HL-60 (cell line): Measurements from ENCODE around the gene ZSCAN5A.

Experiments used
- DNase-seq, 2 experiments: peaks; one replicate each; pipeline ENCODE4 v3.0.0-alpha.2; 2010 to 2020; ENCODE audit warnings: low read depth in 1 of 2, low spot score in 1 of 2
- H3K27ac ChIP-seq: fragments of 250-450 bp; sonication (Bioruptor Pico); replicated peaks from 2 replicates; pipeline ENCODE4 v1.5.1; 2020; ENCODE audit warnings: mild to moderate bottlenecking, moderate library complexity
- H3K27me3 ChIP-seq: fragments of 250-450 bp; sonication (Bioruptor Pico); 2 replicates; pipeline ENCODE4 v1.5.1; 2021; ENCODE audit warnings: mild to moderate bottlenecking, moderate library complexity; ENCODE audit not compliant: insufficient read depth, poor library complexity, severe bottlenecking
- H3K4me3 ChIP-seq: replicated peaks from 2 replicates; pipeline ENCODE4 v1.5.1; 2011; ENCODE audit warnings: mild to moderate bottlenecking, control low read depth, low read length; ENCODE audit not compliant: insufficient read depth
- GABPA ChIP-seq: IDR thresholded peaks from 2 replicates; pipeline ENCODE4 v1.6.1; 2012; ENCODE audit warnings: low read depth
- POLR2AphosphoS5 ChIP-seq: IDR thresholded peaks from 2 replicates; pipeline ENCODE4 v1.6.1; 2012; ENCODE audit warnings: low read depth
- REST ChIP-seq: IDR thresholded peaks from 2 replicates; pipeline ENCODE4 v1.6.1; 2012; ENCODE audit warnings: low read depth; ENCODE audit not compliant: insufficient replicate concordance
- SPI1 ChIP-seq: IDR thresholded peaks from 2 replicates; pipeline ENCODE4 v1.6.1; 2012; ENCODE audit warnings: low read depth, mild to moderate bottlenecking, borderline replicate concordance
- TF ChIP-seq, protein P1 (sequence below): IDR thresholded peaks from one replicate; pipeline ENCODE4 v1.5.1; 2011; ENCODE audit warnings: low read length, control low read depth, inconsistent platforms; ENCODE audit not compliant: insufficient read depth

Gene ZSCAN5A

GRCh38 chr19:56316728-56317127 is 2.1 kb upstream of the ZSCAN5A start:
- no peak for DNase-seq
- H3K4me3 ChIP-seq, result no peak overlapping the region
- no peaks in the 10 kb centered on the region for H3K27me3 ChIP-seq
- no peak for TF ChIP-seq SPI1
- no peak for TF ChIP-seq GABPA
- no peak for TF ChIP-seq POLR2AphosphoS5
- TF ChIP-seq, protein P1, sequence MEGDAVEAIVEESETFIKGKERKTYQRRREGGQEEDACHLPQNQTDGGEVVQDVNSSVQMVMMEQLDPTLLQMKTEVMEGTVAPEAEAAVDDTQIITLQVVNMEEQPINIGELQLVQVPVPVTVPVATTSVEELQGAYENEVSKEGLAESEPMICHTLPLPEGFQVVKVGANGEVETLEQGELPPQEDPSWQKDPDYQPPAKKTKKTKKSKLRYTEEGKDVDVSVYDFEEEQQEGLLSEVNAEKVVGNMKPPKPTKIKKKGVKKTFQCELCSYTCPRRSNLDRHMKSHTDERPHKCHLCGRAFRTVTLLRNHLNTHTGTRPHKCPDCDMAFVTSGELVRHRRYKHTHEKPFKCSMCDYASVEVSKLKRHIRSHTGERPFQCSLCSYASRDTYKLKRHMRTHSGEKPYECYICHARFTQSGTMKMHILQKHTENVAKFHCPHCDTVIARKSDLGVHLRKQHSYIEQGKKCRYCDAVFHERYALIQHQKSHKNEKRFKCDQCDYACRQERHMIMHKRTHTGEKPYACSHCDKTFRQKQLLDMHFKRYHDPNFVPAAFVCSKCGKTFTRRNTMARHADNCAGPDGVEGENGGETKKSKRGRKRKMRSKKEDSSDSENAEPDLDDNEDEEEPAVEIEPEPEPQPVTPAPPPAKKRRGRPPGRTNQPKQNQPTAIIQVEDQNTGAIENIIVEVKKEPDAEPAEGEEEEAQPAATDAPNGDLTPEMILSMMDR, result no peak
- no peak for TF ChIP-seq REST
- 0 out of 2 replicates have a peak overlapping the region, but pooled peaks have one; percentile 3 for H3K27ac ChIP-seq

DNA sequence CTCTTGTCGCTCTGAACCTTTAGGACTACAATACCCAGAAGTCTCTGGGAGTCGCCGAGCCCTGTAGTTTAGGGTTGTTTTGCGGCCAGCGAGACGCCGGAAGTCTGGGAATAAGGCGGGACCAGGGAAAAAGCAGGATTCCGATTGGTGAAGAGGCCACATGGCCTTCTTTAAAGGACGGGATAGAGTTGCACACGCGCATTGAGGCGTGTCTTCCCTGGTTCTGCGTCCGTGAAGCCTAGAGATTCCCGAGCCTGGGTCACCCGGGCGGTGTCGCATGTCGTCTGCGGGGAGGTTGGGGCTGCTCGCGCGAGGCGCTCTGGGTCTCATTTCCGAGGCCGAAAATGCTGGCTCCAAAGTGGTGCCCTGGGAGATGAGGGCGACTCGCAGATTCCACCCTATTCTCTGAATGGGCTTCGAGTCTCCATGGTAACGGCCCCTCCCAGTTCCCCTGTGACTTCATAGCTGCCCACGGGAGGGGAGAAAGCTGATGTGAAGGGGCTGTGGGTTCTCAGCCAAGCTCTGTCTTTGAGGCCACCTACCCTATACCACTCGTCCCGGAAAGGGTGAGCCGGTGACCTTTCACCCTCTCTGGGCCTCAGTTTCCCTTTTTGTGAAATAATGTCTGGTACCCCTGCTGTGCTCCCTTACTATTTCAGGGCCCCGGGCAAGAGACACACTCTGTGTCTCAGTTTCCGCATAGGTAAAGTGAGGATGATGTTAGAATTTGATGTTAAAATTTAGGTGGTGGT is 614 bp upstream of the ZSCAN5A start:
- TF ChIP-seq SPI1, result peak; percentile 50; the same call in 1 of the 2 replicates
- TF ChIP-seq GABPA, result peak; percentile 62; the same call in 1 of the 2 replicates
- TF ChIP-seq, protein P1, result no peak
- 0 out of 2 replicates have a peak, but pooled peaks have one; percentile 27 for TF ChIP-seq POLR2AphosphoS5
- no peak for TF ChIP-seq REST
- peak; percentile 97 for DNase-seq
- no peaks in the 10 kb centered on the region for H3K27me3 ChIP-seq
- peak overlapping the region; percentile 96 for H3K27ac ChIP-seq
- peak overlapping the region; percentile 83 for H3K4me3 ChIP-seq

GRCh38 chr19:56314018-56314380 is 640 bp downstream of the ZSCAN5A start:
- TF ChIP-seq REST, result no peak
- no peak for TF ChIP-seq SPI1
- no peak for TF ChIP-seq GABPA
- TF ChIP-seq POLR2AphosphoS5, result no peak
- TF ChIP-seq, protein P1, result no peak
- H3K27ac ChIP-seq, result peak overlapping the region; percentile 96
- H3K4me3 ChIP-seq, result peak overlapping the region; percentile 60
- H3K27me3 ChIP-seq, result no peaks in the 10 kb centered on the region
- DNase-seq, result peak in 1 of 2 experiments; percentile 47
